OCI-LY3 (cell line): ENCODE results near the gene CDHR2.

Experiments used
- CTCF ChIP-seq: fragments of 200-600, 300-600 bp; sonication (generic); IDR thresholded peaks from 2 replicates; pipeline ENCODE4 v1.5.1; 2014; ENCODE audit warnings: antibody characterized with exemption, low read length, low read depth
- EZH2phosphoT487 ChIP-seq: fragments of 200-600 bp; shearing (Covaris generic); IDR thresholded peaks from 2 replicates; pipeline ENCODE4 v1.6.1; 2018; ENCODE audit warnings: antibody characterized with exemption, mixed run types, low read depth

- TF ChIP-seq CTCF (no peak), EZH2phosphoT487 (no peak)
Observed at GRCh38 chr5:176596689-176597416, 47.7 kb downstream of the CDHR2 start.
